GM23338 (cell line): ENCODE measurements around the gene USP6NL.

ENCODE experiments used
- CREB1 ChIP-seq: fragments of 250-450 bp; sonication (Bioruptor Pico); IDR thresholded peaks from 2 replicates; pipeline ENCODE4 v1.5.0; 2020; ENCODE audit warnings: low read depth, mild to moderate bottlenecking, moderate library complexity
- EZH2 ChIP-seq: fragments of 200-600 bp; sonication (generic); IDR thresholded peaks from one replicate; pipeline ENCODE4 v1.8.0; 2017; ENCODE audit warnings: antibody characterized with exemption, mild to moderate bottlenecking, low read depth; ENCODE audit not compliant: unreplicated experiment
- EZH2phosphoT487 ChIP-seq: fragments of 200-600 bp; sonication (generic); IDR thresholded peaks from one replicate; pipeline ENCODE4 v1.8.1; 2018; ENCODE audit warnings: antibody characterized with exemption; ENCODE audit not compliant: unreplicated experiment
- JUNB ChIP-seq: IDR thresholded peaks from one replicate; pipeline ENCODE4 v1.6.1; 2016; ENCODE audit warnings: antibody characterized with exemption; ENCODE audit not compliant: unreplicated experiment
- NANOG ChIP-seq: IDR thresholded peaks from 2 replicates; pipeline ENCODE4 v1.6.1; 2016; ENCODE audit warnings: antibody characterized with exemption, borderline replicate concordance
- POLR2AphosphoS5 ChIP-seq: IDR thresholded peaks from 2 replicates; pipeline ENCODE4 v1.6.1; 2016; ENCODE audit warnings: antibody characterized with exemption, low read depth
- REST ChIP-seq: IDR thresholded peaks from one replicate; pipeline ENCODE4 v1.6.1; 2018; ENCODE audit warnings: antibody characterized with exemption; ENCODE audit not compliant: unreplicated experiment
- ZNF114 ChIP-seq: fragments of 250-450 bp; sonication (Bioruptor Pico); IDR thresholded peaks from 2 replicates; pipeline ENCODE4 v1.5.0; 2020; ENCODE audit warnings: mild to moderate bottlenecking, moderate library complexity
- TF ChIP-seq, protein P1 (sequence below), 2 experiments: fragments of 200-600 bp in 1 of 2; sonication (generic) in 1 of 2; conservative IDR thresholded peaks; 2 replicates each; pipeline versions ENCODE4 v1.5.1 to v1.6.1; 2016 to 2017; ENCODE audit warnings: antibody characterized with exemption in 2 of 2, low read depth in 2 of 2, mild to moderate bottlenecking in 2 of 2, moderate library complexity in 1 of 2
- TF ChIP-seq, protein P2 (sequence below): IDR thresholded peaks from 2 replicates; pipeline ENCODE4 v1.6.1; 2016; ENCODE audit warnings: antibody characterized with exemption

DNA sequence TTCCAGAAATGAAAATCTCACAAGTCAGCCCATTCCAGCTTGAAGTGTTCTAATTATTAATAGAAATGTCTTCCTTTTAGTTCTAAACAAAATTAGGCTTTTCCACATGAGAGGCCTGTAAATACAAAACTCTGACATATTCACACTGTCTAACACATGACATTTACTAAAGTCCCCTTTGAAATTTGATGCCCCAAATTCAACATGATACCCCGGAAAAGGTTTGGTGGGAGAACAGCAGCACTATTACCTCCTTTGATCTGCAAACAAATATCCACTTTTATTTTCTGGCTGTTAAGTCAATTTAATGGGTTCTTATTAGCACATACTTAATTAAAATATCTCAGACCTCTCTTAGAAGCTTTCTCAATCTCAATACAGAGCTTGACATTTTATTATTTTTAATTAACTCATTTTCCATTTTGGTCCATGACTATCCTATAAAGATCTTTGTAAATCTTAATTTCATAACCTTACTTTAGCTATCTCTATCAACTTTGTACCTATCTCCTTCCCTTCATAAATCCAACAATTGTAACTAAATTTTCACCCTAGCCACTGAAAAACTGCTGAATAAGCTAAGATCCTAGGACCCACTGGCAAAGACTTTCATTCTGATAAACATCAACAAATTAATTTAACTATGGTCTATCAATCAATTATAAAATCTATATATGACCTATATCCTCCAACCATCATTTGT, 63.2 kb downstream of the USP6NL start:
- TF ChIP-seq, protein P1, sequence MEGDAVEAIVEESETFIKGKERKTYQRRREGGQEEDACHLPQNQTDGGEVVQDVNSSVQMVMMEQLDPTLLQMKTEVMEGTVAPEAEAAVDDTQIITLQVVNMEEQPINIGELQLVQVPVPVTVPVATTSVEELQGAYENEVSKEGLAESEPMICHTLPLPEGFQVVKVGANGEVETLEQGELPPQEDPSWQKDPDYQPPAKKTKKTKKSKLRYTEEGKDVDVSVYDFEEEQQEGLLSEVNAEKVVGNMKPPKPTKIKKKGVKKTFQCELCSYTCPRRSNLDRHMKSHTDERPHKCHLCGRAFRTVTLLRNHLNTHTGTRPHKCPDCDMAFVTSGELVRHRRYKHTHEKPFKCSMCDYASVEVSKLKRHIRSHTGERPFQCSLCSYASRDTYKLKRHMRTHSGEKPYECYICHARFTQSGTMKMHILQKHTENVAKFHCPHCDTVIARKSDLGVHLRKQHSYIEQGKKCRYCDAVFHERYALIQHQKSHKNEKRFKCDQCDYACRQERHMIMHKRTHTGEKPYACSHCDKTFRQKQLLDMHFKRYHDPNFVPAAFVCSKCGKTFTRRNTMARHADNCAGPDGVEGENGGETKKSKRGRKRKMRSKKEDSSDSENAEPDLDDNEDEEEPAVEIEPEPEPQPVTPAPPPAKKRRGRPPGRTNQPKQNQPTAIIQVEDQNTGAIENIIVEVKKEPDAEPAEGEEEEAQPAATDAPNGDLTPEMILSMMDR (conservative IDR thresholded peaks at IDR 0.05; ENCODE audit: low read depth in 2 of 2), result no peak
- TF ChIP-seq JUNB (no peak), EZH2phosphoT487 (no peak), NANOG (no peak), REST (no peak), POLR2AphosphoS5 (no peak), EZH2 (no peak), CREB1 (CRISPR knock-in tag) (no peak), ZNF114 (CRISPR knock-in tag) (no peak)
- TF ChIP-seq, protein P2, sequence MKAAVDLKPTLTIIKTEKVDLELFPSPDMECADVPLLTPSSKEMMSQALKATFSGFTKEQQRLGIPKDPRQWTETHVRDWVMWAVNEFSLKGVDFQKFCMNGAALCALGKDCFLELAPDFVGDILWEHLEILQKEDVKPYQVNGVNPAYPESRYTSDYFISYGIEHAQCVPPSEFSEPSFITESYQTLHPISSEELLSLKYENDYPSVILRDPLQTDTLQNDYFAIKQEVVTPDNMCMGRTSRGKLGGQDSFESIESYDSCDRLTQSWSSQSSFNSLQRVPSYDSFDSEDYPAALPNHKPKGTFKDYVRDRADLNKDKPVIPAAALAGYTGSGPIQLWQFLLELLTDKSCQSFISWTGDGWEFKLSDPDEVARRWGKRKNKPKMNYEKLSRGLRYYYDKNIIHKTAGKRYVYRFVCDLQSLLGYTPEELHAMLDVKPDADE, result no peak
